ENCODE results near the gene MT1H. TPM values are rescaled to one million over a fixed set of nuclear protein-coding genes. Genes with fewer than 3 reads are reported as not detected.

MT1H gene
- total RNA-seq, 1 experiment from 2014 or later, result not detected

- peak; percentile 57 for TF ChIP-seq YY1 (IDR thresholded peaks at IDR 0.05; ENCODE audit: extremely low read depth, insufficient replicate concordance, low read depth, low read length)
- TF ChIP-seq FOSL1 (IDR thresholded peaks at IDR 0.05; ENCODE audit: low read depth), result no peak
- TF ChIP-seq ATF3 (IDR thresholded peaks at IDR 0.05), result no peak
- TF ChIP-seq JUND (IDR thresholded peaks at IDR 0.05), result no peak
- no peak for TF ChIP-seq EZH2phosphoT487 (IDR thresholded peaks at IDR 0.05; ENCODE audit: borderline replicate concordance)
These were observed 44.3 kb upstream of the MT1H start, which contains the start of gene MT1E (continued) for GRCh38 chr16:56625140-56625942.

DNA sequence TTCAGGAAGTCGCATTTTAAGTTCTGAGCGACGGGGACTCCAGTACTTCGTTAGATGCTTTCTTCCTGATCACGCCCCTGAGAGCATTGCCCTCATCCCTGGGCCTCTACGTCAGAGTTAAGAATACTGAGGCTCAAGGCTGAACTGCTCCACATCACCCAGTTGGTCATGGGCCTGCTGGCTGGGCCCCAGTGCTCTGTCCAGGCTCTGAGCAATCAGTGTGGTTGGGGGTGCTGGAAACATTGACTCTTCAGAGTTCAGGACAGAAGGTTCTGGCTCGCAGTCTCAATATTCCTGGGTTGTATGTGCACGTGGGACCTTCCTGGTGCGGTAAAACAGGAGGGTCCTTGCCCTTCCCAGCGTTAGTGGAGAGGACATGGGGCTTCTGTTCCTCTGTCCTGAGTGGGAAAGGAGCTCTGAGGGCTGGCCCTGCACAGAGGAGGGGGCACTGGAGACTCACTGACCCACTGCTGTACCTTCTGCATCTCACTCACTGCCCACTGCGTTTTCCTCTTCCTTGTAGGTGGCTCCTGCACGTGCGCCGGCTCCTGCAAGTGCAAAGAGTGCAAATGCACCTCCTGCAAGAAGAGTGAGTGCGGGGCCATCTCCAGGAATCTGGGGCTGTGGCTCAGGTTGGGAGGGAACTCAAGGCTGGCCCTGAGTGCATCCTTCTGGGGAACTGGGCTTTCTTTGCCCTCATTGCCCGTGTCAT is 43.5 kb upstream of the MT1H start:
- ChIA-PET CTCF (interaction anchor here (1.0 to 2.8 kb wide), 6 partner anchors 16 to 76 kb away, joined by 3 to 7 read pairs (median 4); partner anchors contain the start of gene MT2A), POLR2A (interaction anchor here (0.8 to 9.4 kb wide), 20 partner anchors 7 to 305 kb away, joined by 3 to 344 read pairs (median 5); partner anchors contain the start of genes MT1F, MT1X, MT2A and NUDT21), RAD21 (ENCODE audit: low non-redundant PET in 1 of 2, low total read pairs in 2 of 2, uncharacterized antibody in 2 of 2, unreplicated experiment in 2 of 2) (interaction anchor here (0.7 to 2.7 kb wide), 9 partner anchors 15 to 76 kb away, joined by 3 to 7 read pairs (median 4); partner anchors contain the start of gene MT2A (in 1 of the 2))
- Histone ChIP-seq H3K9me2 (ENCODE audit: insufficient read depth) (no peaks in the 10 kb centered on the region), H3K27ac (ENCODE audit: low read depth, low read length) (peak overlapping the region; percentile 97), H3K27me3 (ENCODE audit: insufficient read depth, low read length) (no peaks in the 10 kb centered on the region), H2AFZ (ENCODE audit: low read depth, low read length, poor library complexity, severe bottlenecking) (no peak overlapping the region), H3K4me3 (replicated peaks in 1 of 2; ENCODE audit: low read depth in 1 of 2, low read length in 2 of 2) (peak overlapping the region; percentile 66 to 72), H3K4me2 (ENCODE audit: low read length) (peak overlapping the region; percentile 88), H3K36me3 (ENCODE audit: control insufficient read depth in 1 of 2, insufficient read depth in 2 of 2, low read length in 2 of 2) (no peaks in the 10 kb centered on the region), H4K20me1 (ENCODE audit: insufficient read depth) (no peaks in the 10 kb centered on the region), H3K9me3 (ENCODE audit: control insufficient read depth in 1 of 2, insufficient read depth in 1 of 2, low read depth in 1 of 2, low read length in 2 of 2) (no peaks in the 10 kb centered on the region), H3K9ac (ENCODE audit: low read length) (peak overlapping the region; percentile 87), H3K4me1 (ENCODE audit: control insufficient read depth in 1 of 2, insufficient read depth in 2 of 2, low read length in 2 of 2) (peaks cover 12 to 48% of the 10 kb centered on the region in 2 experiments), H3K79me2 (ENCODE audit: insufficient read depth, low read length) (peaks cover 12% of the 10 kb centered on the region)
- TSS peak; percentile 94 for BruUV-seq (replicated peaks)
- intact Hi-C loops (cut with micrococcal nuclease), result loop anchor here (1.0 to 5.0 kb wide), 3 partner anchors 18 to 56 kb away; partner anchors contain the start of genes MT1X and MT2A
- ATAC-seq (peak; percentile 24), DNase-seq (ENCODE audit: low read depth, low spot score) (no peak)
- TF ChIP-seq JUND (IDR thresholded peaks at IDR 0.05) (peak; percentile 24; the same call in 1 of the 2 replicates), EZH2 (IDR thresholded peaks at IDR 0.05) (no peak), ZFX (IDR thresholded peaks at IDR 0.05) (0 out of 2 replicates have a peak, but pooled peaks have one; percentile 27), EZH2phosphoT487 (IDR thresholded peaks at IDR 0.05; ENCODE audit: borderline replicate concordance) (no peak)
- TF ChIP-seq, protein P1, sequence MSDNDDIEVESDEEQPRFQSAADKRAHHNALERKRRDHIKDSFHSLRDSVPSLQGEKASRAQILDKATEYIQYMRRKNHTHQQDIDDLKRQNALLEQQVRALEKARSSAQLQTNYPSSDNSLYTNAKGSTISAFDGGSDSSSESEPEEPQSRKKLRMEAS (IDR thresholded peaks at IDR 0.05), result peak; percentile 24; the same call in 1 of the 2 replicates

Data from HCT116 (cell line).